Heart left ventricle (tissue), 13 donors: ENCODE measurements around the gene ATP2A1.

Experiments
- CTCF ChIP-seq, 12 donors: fragments of 200-600 bp; sonication (generic) in 4 of 12; IDR thresholded peaks; one replicate each; pipeline versions ENCODE4 v1.5.0 to v1.8.0; 2018 to 2022; ENCODE audit warnings: antibody characterized with exemption in 12 of 12, mild to moderate bottlenecking in 5 of 12
- POLR2A ChIP-seq, 2 donors: fragments of 450-650 bp; IDR thresholded peaks; one replicate each; pipeline ENCODE4 v1.6.1; 2017; ENCODE audit warnings: antibody characterized with exemption in 2 of 2, mild to moderate bottlenecking in 2 of 2, moderate library complexity in 2 of 2
- donor health status: ischemic (EF 13 %, LVEDD 7.1; RV severe dilation, severe dysfunction).
- donor health status: DM: no; HTN: yes; CAD: no.
- donor health status: DM: no; HTN: no; CAD: no.
- donor health status: ischemic (EF 25% LVEDD 6.9; RV normal size, moderate dysfunction).
- donor health status: ischemic (EF 25% LVEDD 5.7; RV mildly dilated, moderate dysfunction).
- donor health status: ischemic (EF 35%, LVEDD 5.7; RV mildly dilated, moderate dysfunction).
- donor health status: nonischemic (EF 11% LVEDD 7.7; RV severe dilation, severe dysfunction).
- donor health status: DM: yes; HTN: yes; CAD: no.
- donor health status: PGD.
- donor health status: ischemic (EF 29% LVEDD 5.4; RV normal size, mild dysfunction).
- donor health status: nonischemic (EF 23%, LVEDD 6.1; RV moderate dilation, normal function).

DNA sequence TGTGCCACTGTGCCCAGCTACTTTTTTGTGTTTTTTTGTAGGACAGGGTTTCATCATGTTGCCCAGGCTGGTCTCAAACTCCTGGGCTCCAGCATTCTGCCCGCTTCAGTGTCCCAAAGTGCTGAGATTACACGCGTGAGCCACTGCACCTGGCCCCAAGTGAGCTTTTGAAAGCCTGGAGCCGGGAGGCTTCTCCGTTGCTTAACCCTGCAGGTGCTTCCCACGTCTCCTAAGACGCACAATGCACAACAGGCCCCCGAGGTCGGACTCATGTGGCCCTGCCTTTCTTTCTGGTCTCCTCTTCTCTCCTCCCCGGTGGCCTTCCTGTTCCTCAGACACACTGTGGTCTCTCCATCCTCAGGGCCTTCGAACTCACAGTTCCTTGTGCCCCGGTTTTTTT, 34.3 kb downstream of the ATP2A1 start:
- no peak for TF ChIP-seq CTCF (IDR thresholded peaks at IDR 0.05)
- TF ChIP-seq POLR2A (IDR thresholded peaks at IDR 0.05): no peak
